COLO668 (cell line): ENCODE data around the gene LEFTY1.

Experiments
- DNase-seq: peaks from one replicate; lab custom pipeline; 2025; ENCODE audit not compliant: unreplicated experiment; lab: John Stamatoyannopoulos, UW

The LEFTY1 gene

GRCh38 chr1:225917101-225917500 is 28.2 kb upstream of the LEFTY1 start:
- DNase-seq: no peak

- peak; percentile 24 for DNase-seq
Observed at GRCh38 chr1:225915538-225915991, 26.6 kb upstream of the LEFTY1 start.

- no peak for DNase-seq
Observed at GRCh38 chr1:225914947-225915346, 26.0 kb upstream of the LEFTY1 start.

- DNase-seq: no peak
Observed at GRCh38 chr1:225914391-225914790, 25.4 kb upstream of the LEFTY1 start.

GRCh38 chr1:225911191-225912130 is 22.5 kb upstream of the LEFTY1 start:
- peak; percentile 28 for DNase-seq

GRCh38 chr1:225909477-225909876 is 20.5 kb upstream of the LEFTY1 start:
- peak; percentile 27 for DNase-seq

GRCh38 chr1:225908773-225909172 is 19.8 kb upstream of the LEFTY1 start:
- peak; percentile 85 for DNase-seq

- DNase-seq: peak; percentile 55
Observed at GRCh38 chr1:225908013-225908640, 19.2 kb upstream of the LEFTY1 start.

GRCh38 chr1:225907341-225907740 is 18.4 kb upstream of the LEFTY1 start:
- no peak for DNase-seq

- no peak for DNase-seq
Observed at GRCh38 chr1:225906467-225906866, 17.5 kb upstream of the LEFTY1 start.

GRCh38 chr1:225903623-225904022 is 14.7 kb upstream of the LEFTY1 start:
- DNase-seq: no peak

- DNase-seq: no peak
Observed at GRCh38 chr1:225899044-225899925, 10.3 kb upstream of the LEFTY1 start.

- peak; percentile 82 for DNase-seq
Observed at GRCh38 chr1:225897595-225898514, 8.9 kb upstream of the LEFTY1 start.

- peak; percentile 84 for DNase-seq
Observed at GRCh38 chr1:225896937-225897549, 8.1 kb upstream of the LEFTY1 start.

GRCh38 chr1:225896494-225896893 is 7.5 kb upstream of the LEFTY1 start:
- no peak for DNase-seq

GRCh38 chr1:225892307-225892706 is 3.4 kb upstream of the LEFTY1 start:
- no peak for DNase-seq

GRCh38 chr1:225891229-225891972 is 2.5 kb upstream of the LEFTY1 start:
- no peak for DNase-seq

- no peak for DNase-seq
Observed at GRCh38 chr1:225890346-225891228, 1.6 kb upstream of the LEFTY1 start.
